Stimulated activated effector memory CD8-positive, alpha-beta T cell treated with anti-CD3 and anti-CD28 coated beads, Interleukin-12 subunit alpha, Interleukin-12 subunit beta, amount 100 ng/mL, for 72 hours (primary cell): Measurements from ENCODE around the gene GPR183.

Experiments
- ATAC-seq: fragments of 150-1000 bp; cut with Tn5 transposase; 2 replicates; pipeline ENCODE4 v1.10.0; 2021
- DNase-seq, 2 donors: peaks; one replicate each; pipeline ENCODE4 v3.0.0; 2021 to 2022; ENCODE audit warnings: low spot score in 2 of 2
- H3K27ac Mint-ChIP-seq: one replicate; pipeline ENCODE4 v1.8.0; 2022; ENCODE audit warnings: mild to moderate bottlenecking, mixed read lengths
- H3K36me3 Mint-ChIP-seq: one replicate; pipeline ENCODE4 v1.8.0; 2022; ENCODE audit warnings: mild to moderate bottlenecking, mixed read lengths
- H3K4me1 Mint-ChIP-seq: one replicate; pipeline ENCODE4 v1.8.0; 2022; ENCODE audit warnings: mixed read lengths
- H3K4me3 Mint-ChIP-seq: one replicate; pipeline ENCODE4 v1.8.0; 2022; ENCODE audit warnings: mild to moderate bottlenecking, mixed read lengths
- H3K9me3 Mint-ChIP-seq: one replicate; pipeline ENCODE4 v1.8.0; 2022; ENCODE audit warnings: mixed read lengths

Gene GPR183

DNA sequence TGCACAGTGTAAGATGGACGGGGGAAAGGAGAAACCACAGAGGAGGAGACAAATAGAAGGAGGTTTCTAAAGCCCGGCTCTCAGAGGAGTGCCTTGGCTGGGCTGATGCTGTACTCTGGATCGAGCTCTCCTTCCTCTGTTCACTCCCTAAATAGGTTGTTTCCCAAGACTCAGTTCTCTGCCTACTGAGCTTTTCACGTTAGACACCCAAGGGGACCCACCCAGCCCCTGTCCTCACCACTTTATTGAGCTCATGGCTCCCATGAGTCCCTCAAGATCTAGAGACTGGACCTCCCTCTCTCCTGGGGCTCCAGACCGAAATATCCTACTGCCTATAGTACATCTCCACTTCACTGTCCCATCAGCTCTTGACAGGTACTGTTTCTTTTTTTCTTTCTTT, 38.1 kb upstream of the GPR183 start:
- DNase-seq (no peak), ATAC-seq (no peak)
- peaks cover 70% of the 10 kb centered on the region for H3K36me3 Mint-ChIP-seq
- peaks cover 72% of the 10 kb centered on the region for H3K4me1 Mint-ChIP-seq
- no peak overlapping the region for H3K4me3 Mint-ChIP-seq
- H3K27ac Mint-ChIP-seq = peak overlapping the region; percentile 63
- no peaks in the 10 kb centered on the region for H3K9me3 Mint-ChIP-seq

DNA sequence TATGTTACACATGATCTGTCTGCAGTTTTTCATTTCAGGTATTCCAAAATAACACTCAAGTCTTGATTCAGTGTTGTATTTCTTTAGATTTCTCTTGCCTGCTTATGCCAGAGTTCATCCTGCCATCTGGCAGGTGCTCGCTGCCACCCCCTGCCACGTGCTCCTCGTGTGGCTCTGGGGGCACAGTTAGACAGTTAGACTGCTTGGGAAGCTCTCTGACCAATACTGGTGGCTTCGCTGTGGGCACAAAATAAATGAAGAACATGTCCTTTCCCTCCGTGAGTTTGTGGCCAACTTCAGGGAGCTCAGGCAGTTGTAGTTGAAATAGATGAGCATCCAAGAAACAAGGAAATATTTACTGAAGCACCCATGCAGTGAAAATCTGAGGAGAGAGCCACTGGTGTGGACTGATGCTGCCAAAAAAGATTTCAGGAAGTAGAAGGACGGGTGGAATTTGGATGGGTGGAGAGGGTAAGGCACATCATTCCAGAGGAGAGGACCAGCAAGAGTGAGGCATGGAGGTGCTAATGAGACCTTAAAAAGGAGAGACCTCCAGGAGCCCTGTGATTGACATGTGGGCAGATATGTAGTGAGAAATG, 37.5 kb upstream of the GPR183 start:
- no peak overlapping the region for H3K27ac Mint-ChIP-seq
- H3K9me3 Mint-ChIP-seq = no peaks in the 10 kb centered on the region
- peaks cover 73% of the 10 kb centered on the region for H3K4me1 Mint-ChIP-seq
- H3K4me3 Mint-ChIP-seq = no peak overlapping the region
- H3K36me3 Mint-ChIP-seq = peaks cover 76% of the 10 kb centered on the region
- no peak for DNase-seq
- ATAC-seq = no peak

DNA sequence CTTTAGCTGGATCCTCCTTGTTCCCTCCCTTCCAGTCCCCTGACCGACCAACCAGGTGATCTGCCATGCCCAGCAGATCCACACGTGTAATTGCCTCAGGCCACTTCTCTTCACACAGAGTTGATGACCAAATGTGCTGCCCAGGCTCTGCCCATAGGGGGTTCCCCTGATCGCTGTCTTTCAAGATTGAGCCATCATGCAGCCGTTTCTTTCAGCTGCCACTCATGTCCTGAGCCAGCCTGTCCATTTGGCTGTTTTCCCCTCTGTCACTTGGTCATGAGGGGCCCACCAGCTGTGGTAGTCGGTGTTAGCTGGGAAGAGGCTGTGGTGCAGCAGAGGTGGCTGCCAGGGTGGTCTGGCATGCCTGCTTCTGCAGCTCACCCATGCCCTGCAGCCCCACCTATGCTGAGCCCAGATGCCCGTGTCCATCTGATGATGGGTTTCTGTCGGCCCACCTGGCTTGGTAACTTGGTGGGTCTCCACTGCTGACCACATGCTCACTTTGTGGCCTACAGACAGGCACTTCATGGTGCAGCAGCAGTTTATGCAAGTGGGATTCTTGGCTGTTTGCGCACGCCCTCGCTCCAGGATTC, 35.6 kb upstream of the GPR183 start:
- ATAC-seq = no peak
- peaks cover 64% of the 10 kb centered on the region for H3K4me1 Mint-ChIP-seq
- peaks cover 71% of the 10 kb centered on the region for H3K36me3 Mint-ChIP-seq
- H3K9me3 Mint-ChIP-seq = no peaks in the 10 kb centered on the region
- H3K4me3 Mint-ChIP-seq = no peak overlapping the region
- DNase-seq = peak in 1 of 2 donors; percentile 45
- H3K27ac Mint-ChIP-seq = no peak overlapping the region

DNA sequence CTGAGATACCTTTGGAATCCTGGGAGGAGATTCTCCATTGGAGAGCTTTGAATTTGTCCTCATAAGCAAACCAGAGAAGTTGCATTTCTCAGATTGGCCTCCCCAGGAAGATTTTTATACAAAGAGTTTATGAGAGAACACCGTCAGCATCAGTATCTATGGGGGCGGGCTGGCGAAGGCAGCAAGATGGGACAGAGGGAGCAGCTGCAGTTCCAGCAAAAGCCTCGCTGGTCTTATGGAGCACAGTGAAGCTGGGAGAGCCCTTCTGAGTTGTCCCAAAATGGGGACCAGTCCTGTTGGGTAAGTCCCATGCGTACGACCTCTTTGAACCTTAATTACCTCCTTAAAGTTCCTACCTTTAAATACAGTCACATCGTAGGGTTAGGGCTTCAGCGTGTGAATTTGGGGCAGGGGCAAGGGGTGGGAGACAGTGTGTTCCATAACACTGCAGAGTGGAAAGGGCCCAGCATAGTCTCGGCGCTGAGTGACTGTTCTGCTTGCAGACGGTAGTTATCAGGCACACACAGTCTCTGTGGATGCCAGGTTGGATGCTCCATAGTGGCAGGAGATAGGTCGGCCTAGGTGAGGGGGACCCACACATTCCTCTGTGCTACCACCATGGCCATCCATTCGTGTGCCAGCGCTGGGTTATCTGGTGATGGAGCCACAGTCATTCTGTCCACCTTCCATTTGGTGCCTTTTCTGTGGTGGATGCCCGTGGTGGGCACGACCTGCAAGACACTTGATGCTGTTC, 34.9 kb upstream of the GPR183 start:
- no peak for ATAC-seq
- H3K4me3 Mint-ChIP-seq = no peak overlapping the region
- H3K4me1 Mint-ChIP-seq = peaks cover 63% of the 10 kb centered on the region
- H3K36me3 Mint-ChIP-seq = peaks cover 69% of the 10 kb centered on the region
- no peak for DNase-seq
- no peak overlapping the region for H3K27ac Mint-ChIP-seq
- H3K9me3 Mint-ChIP-seq = no peaks in the 10 kb centered on the region

DNA sequence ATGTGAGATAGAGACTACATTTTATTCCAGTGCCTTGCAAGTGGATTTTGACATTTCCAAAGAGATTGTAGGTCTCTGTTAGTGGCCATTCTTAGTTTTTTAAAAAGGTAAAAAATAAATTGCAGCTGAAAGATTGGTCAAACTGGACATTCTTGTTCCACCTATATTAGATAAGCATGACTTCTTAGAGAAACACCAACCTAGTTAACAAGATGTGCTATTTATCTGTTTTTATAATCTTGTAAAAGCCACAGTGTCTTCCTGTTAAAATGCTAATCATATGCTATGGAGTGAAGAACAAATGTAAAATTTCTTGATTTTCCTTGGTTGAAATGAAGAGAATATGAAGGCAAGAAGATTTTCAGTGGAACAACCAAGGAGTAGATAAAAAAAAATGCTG, 33.4 kb upstream of the GPR183 start:
- Mint-ChIP-seq H3K4me1 (peaks cover 51% of the 10 kb centered on the region), H3K9me3 (no peaks in the 10 kb centered on the region), H3K4me3 (peak overlapping the region; percentile 22), H3K27ac (no peak overlapping the region), H3K36me3 (peaks cover 66% of the 10 kb centered on the region)
- DNase-seq (no peak), ATAC-seq (no peak)

DNA sequence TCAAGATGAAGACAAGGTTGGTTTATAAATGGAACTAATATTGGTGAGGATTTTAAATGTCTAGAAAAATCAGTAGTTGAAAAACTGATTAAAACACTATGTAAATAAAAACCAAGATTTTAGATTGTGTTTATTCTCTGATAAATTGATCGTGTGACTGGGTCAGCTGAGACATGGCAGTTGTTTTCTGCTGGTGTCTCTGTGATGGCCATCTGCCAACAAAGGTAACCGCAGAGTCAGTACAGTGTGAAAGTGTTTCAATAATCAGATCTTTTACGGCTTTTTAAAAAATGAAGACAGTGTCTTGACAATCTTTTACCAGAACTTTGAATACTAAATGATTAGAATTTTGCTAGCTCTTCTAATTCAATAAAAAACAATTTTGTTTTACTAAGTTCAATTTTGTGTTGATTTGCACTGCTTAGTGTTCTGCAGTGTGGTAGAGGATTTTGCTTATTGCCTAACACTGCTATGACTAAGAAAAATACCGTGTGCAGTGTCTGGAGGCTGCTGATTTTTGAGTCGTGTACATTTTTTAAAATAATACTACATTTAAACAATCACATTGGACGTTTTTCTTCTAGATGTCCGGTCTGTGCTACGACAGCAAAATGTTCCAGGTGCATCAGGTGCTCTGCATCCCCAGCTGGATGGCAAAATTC, 32.7 kb upstream of the GPR183 start:
- peak in 1 of 2 donors; percentile 55 for DNase-seq
- no peak overlapping the region for H3K27ac Mint-ChIP-seq
- peaks cover 62% of the 10 kb centered on the region for H3K36me3 Mint-ChIP-seq

DNA sequence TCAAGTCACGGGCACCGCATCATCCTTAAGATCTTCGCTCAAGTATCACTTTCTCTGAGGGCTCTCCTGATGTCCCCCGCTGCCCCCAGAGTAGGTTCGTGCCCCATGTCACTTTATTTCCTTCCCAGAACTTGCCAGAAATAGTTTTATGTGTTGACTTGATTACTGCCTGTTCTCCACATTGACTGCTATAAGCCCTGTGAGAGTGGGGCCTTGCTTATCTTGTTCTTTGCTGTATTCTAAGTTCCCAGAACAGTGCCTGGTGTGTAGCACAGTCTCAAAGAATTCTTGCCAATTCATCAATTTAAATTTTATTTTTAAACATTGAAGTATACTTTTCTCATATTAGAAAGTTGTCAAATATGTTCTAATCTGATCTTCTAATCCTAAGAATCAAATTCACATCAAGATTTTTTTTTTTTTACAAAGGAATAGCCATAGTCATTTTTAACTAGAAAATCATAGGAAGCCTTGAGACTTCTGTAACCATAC, 32.1 kb upstream of the GPR183 start:
- Mint-ChIP-seq H3K4me1 (peaks cover 46% of the 10 kb centered on the region), H3K27ac (no peak overlapping the region), H3K36me3 (peaks cover 56% of the 10 kb centered on the region), H3K9me3 (no peaks in the 10 kb centered on the region), H3K4me3 (no peak overlapping the region)
- DNase-seq (peak in 1 of 2 donors; percentile 32), ATAC-seq (no peak)

More for the DNA sequence above, 32.7 kb upstream of the GPR183 start:
- H3K4me1 Mint-ChIP-seq = peaks cover 51% of the 10 kb centered on the region
- no peaks in the 10 kb centered on the region for H3K9me3 Mint-ChIP-seq
- ATAC-seq = peak; percentile 87
- peak overlapping the region; percentile 22 for H3K4me3 Mint-ChIP-seq

DNA sequence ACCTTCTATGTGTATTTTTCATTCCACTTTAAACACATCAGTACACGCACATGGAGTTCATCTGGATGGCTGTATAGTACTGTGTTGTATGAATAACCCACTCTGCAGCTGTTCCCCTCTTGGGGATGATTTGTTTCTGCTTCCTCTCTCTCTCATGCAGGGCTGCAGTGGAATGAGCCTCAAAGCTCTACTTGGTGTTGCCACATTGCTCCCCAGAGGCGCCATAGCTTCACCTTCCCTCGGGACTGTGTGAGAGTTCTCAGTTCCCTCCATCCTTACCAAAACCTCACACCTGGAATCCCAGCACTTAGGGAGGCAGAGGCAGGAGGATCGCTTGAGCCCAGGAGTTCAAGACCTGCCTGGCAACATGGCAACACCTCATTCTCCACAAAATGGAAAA, 28.4 kb upstream of the GPR183 start:
- no peak overlapping the region for H3K4me3 Mint-ChIP-seq

DNA sequence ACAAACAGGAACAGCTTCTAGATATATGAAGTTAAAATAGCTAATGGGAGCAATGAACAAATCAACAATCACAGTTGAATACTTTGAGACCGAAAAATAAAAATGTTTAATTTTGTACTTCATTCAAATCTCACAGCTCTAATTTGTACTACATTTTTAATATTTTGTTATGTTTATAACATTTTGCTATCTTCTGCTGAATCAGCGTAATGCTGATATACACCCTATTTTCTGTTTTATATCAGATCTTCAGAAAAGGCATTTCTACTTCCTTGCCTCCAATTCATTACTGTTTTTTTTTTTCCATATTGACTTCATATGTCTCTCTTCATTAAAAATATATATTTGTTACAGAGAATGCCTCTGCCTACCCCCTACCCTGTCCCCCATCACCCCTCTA, 27.9 kb upstream of the GPR183 start:
- Mint-ChIP-seq H3K27ac (no peak overlapping the region), H3K36me3 (peaks cover 56% of the 10 kb centered on the region)

More for the DNA sequence above, 28.4 kb upstream of the GPR183 start:
- H3K27ac Mint-ChIP-seq = no peak overlapping the region
- DNase-seq (peak in 1 of 2 donors; percentile 40), ATAC-seq (no peak)
- H3K4me1 Mint-ChIP-seq = peaks cover 52% of the 10 kb centered on the region
- H3K9me3 Mint-ChIP-seq = no peaks in the 10 kb centered on the region
- peaks cover 56% of the 10 kb centered on the region for H3K36me3 Mint-ChIP-seq

DNA sequence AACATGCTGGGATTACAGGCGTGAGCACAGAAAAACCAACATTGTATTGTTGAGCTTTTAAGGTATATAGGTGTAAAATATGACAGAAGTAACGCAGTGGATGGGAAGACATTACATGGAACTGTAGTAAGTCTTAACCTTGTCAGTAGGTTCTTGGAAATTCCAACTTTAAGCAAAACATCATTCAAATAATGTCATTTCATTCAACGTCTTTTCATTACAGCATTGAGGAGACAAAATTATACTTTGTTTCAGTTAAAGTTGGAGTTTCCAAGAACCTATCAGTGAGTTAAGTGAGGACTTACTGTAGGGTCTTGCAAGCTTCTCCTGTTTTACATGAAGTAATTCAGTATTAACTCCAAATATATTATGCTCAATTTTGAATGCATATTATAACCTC, 27.0 kb upstream of the GPR183 start:
- H3K9me3 Mint-ChIP-seq = no peaks in the 10 kb centered on the region
- H3K4me1 Mint-ChIP-seq = peaks cover 49% of the 10 kb centered on the region
- no peak for DNase-seq
- H3K36me3 Mint-ChIP-seq = peaks cover 51% of the 10 kb centered on the region
- no peak overlapping the region for H3K27ac Mint-ChIP-seq
- no peak for ATAC-seq
- H3K4me3 Mint-ChIP-seq = no peak overlapping the region

More for the DNA sequence above, 27.9 kb upstream of the GPR183 start:
- Mint-ChIP-seq H3K9me3 (no peaks in the 10 kb centered on the region), H3K4me3 (no peak overlapping the region), H3K4me1 (peaks cover 47% of the 10 kb centered on the region)
- DNase-seq (no peak), ATAC-seq (no peak)

DNA sequence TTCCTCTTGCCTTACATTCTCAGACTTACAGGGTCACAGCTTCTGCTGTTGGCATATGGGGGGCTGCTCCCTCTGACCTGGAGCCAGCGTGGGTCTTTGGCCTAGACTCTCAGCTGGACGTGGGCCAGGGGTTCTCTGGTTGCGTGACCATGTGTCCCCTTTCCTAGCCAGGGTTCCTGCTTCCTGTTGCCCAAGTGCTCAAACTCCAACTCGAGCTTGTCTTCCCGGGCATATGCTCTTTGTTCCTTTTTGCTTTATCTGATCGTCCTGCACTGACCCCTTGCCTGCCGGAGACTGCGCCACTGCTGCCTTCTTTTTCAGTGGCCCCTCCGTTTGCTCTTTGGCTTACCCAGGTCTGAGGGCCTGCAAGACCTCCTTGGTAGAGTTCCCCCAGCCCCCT, 25.3 kb upstream of the GPR183 start:
- Mint-ChIP-seq H3K4me3 (no peak overlapping the region), H3K36me3 (peaks cover 43% of the 10 kb centered on the region), H3K4me1 (peaks cover 39% of the 10 kb centered on the region), H3K9me3 (no peaks in the 10 kb centered on the region), H3K27ac (peak overlapping the region; percentile 80)
- ATAC-seq = no peak
- peak in 1 of 2 donors; percentile 41 for DNase-seq

DNA sequence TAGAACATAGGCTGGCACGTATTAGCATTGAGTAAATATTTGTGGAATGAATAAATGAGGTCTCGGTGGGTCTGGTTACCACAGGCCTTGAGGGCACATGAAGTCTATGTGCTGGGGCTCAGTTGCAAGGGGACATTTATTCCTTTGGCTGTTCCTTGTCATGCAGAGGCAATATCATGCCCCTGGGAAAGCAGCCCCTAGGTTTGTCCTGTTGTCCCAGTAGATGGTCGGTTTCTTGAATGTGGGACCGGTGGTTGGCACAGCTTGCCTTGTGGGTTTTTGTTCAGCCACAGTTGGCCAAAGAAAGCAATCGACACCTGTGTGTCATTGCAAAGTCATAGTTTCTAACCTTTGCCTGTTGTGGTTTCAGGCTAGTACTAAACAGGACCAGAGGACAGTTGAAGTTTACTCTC, 24.7 kb upstream of the GPR183 start:
- Mint-ChIP-seq H3K9me3 (no peaks in the 10 kb centered on the region), H3K36me3 (peaks cover 41% of the 10 kb centered on the region), H3K4me3 (no peak overlapping the region), H3K4me1 (peaks cover 39% of the 10 kb centered on the region), H3K27ac (no peak overlapping the region)
- peak; percentile 98 for ATAC-seq
- peak in 1 of 2 donors; percentile 59 for DNase-seq

DNA sequence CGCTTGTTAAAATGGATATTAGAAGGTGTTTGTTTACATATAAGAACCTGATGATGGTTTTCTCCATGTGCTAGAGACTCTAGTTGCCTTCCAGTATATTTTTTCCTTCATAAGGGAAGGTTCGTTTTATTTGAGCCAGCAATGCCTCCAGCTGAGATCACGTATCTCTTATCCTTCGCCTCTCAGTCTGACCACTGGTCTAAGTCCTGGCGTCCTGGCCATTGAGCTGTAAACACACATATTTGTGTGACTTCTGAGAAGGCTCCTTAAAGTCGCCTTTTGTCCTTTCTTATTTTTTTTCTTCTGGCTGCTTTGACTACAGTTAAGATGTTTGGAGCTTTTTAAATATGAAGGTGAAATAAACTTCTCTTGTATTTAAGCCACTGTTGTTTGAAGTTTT, 23.7 kb upstream of the GPR183 start:
- Mint-ChIP-seq H3K4me1 (peaks cover 46% of the 10 kb centered on the region), H3K27ac (no peak overlapping the region), H3K4me3 (no peak overlapping the region), H3K9me3 (no peaks in the 10 kb centered on the region), H3K36me3 (peaks cover 32% of the 10 kb centered on the region)
- ATAC-seq (no peak), DNase-seq (no peak)

DNA sequence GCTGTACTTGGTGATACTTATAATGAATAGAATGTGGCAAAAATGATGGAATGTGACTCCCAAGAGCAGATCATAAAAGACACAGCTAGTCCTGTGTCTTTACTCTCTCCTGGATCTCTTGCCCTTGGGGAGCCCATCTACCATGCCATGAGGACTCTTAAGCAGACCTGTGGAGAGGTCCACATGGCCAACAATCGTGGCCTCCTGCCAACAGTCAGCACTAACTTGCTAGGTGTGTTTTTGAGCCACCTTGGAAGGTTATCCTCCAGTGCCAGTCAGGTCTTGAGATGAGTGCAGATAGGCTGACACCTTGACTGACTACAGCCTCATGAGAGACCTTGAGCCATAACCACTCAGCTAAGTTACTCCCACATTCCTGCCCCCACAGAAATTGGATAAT, 22.3 kb upstream of the GPR183 start:
- no peaks in the 10 kb centered on the region for H3K9me3 Mint-ChIP-seq
- H3K27ac Mint-ChIP-seq = no peak overlapping the region
- H3K4me3 Mint-ChIP-seq = no peak overlapping the region
- H3K4me1 Mint-ChIP-seq = peaks cover 49% of the 10 kb centered on the region
- DNase-seq (no peak), ATAC-seq (no peak)
- H3K36me3 Mint-ChIP-seq = peaks cover 38% of the 10 kb centered on the region

DNA sequence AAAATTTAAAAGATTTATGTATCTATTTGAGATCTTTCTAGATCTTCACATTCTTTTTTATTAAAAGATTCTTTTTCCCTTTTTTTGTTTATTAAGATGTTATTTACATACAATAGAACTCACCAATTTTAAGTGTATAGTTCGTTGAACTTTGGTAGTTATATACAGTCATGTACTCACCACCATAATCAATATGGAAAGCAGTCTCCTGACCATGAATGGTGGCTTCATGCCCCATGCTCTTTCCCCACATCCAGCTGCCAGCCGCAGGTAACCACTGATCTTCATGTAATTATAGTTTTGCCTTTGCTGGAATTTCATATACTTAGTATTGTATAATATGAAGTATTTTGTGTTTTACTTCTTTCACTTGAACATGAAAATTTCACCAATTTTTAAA, 20.6 kb upstream of the GPR183 start:
- H3K4me1 Mint-ChIP-seq = peaks cover 62% of the 10 kb centered on the region
- no peaks in the 10 kb centered on the region for H3K9me3 Mint-ChIP-seq
- DNase-seq (no peak), ATAC-seq (no peak)
- peaks cover 43% of the 10 kb centered on the region for H3K36me3 Mint-ChIP-seq
- no peak overlapping the region for H3K27ac Mint-ChIP-seq
- H3K4me3 Mint-ChIP-seq = no peak overlapping the region
